HCT116 (cell line): ENCODE data around the gene SAA1.

Experiments used
- CBX3 ChIP-seq: IDR thresholded peaks from 2 replicates; pipeline ENCODE4 v1.6.1; 2012; ENCODE audit warnings: low read depth
- CEBPB ChIP-seq: IDR thresholded peaks from 2 replicates; pipeline ENCODE4 v1.6.1; 2012; ENCODE audit warnings: low read depth
- EGR1 ChIP-seq: IDR thresholded peaks from 2 replicates; pipeline ENCODE4 v1.6.1; 2012; ENCODE audit warnings: low read depth
- EZH2 ChIP-seq: fragments of 200-600 bp; sonication (generic); IDR thresholded peaks from 2 replicates; pipeline ENCODE4 v1.6.1; 2017; ENCODE audit warnings: antibody characterized with exemption, mixed run types
- JUND ChIP-seq: IDR thresholded peaks from 2 replicates; pipeline ENCODE4 v1.6.1; 2012
- POLR2A ChIP-seq: IDR thresholded peaks from 2 replicates; pipeline ENCODE4 v1.7.0; 2011; ENCODE audit warnings: borderline replicate concordance; ENCODE audit not compliant: insufficient read depth, insufficient read length; ENCODE audit errors: extremely low read depth
- POLR2AphosphoS5 ChIP-seq: IDR thresholded peaks from 2 replicates; pipeline ENCODE4 v1.6.1; 2011; ENCODE audit warnings: mild to moderate bottlenecking, low read depth, low read length, moderate library complexity
- TF ChIP-seq, protein P1 (sequence below), 3 experiments: fragments of 200-600 bp in 1 of 3; sonication (generic) in 1 of 3; IDR thresholded peaks in 2 of 3; conservative IDR thresholded peaks in 1 of 3; 2 replicates each; pipeline ENCODE4 v1.5.1; 2012 to 2017; ENCODE audit warnings: low read depth in 2 of 3, low read length in 2 of 3, antibody characterized with exemption in 1 of 3, borderline replicate concordance in 1 of 3, control low read depth in 1 of 3, mild to moderate bottlenecking in 1 of 3, mixed read lengths in 1 of 3, mixed run types in 1 of 3, moderate library complexity in 1 of 3; ENCODE audit not compliant: insufficient read depth in 1 of 3
- TF ChIP-seq, protein P2 (sequence below): IDR thresholded peaks from 2 replicates; pipeline ENCODE4 v1.6.1; 2011; ENCODE audit warnings: mild to moderate bottlenecking, low read length, moderate library complexity; ENCODE audit not compliant: insufficient replicate concordance; ENCODE audit errors: extremely low read depth

- TF ChIP-seq POLR2AphosphoS5 (no peak), POLR2A (no peak), EGR1 (no peak), CEBPB (no peak), CBX3 (no peak), JUND (no peak), EZH2 (no peak)
- TF ChIP-seq, protein P1, sequence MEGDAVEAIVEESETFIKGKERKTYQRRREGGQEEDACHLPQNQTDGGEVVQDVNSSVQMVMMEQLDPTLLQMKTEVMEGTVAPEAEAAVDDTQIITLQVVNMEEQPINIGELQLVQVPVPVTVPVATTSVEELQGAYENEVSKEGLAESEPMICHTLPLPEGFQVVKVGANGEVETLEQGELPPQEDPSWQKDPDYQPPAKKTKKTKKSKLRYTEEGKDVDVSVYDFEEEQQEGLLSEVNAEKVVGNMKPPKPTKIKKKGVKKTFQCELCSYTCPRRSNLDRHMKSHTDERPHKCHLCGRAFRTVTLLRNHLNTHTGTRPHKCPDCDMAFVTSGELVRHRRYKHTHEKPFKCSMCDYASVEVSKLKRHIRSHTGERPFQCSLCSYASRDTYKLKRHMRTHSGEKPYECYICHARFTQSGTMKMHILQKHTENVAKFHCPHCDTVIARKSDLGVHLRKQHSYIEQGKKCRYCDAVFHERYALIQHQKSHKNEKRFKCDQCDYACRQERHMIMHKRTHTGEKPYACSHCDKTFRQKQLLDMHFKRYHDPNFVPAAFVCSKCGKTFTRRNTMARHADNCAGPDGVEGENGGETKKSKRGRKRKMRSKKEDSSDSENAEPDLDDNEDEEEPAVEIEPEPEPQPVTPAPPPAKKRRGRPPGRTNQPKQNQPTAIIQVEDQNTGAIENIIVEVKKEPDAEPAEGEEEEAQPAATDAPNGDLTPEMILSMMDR (IDR thresholded peaks at IDR 0.05 in 2 of 3, conservative IDR thresholded peaks at IDR 0.05 in 1 of 3; ENCODE audit: borderline replicate concordance in 1 of 3, insufficient read depth in 1 of 3, low read depth in 2 of 3, low read length in 2 of 3), result no peak
- TF ChIP-seq, protein P2, sequence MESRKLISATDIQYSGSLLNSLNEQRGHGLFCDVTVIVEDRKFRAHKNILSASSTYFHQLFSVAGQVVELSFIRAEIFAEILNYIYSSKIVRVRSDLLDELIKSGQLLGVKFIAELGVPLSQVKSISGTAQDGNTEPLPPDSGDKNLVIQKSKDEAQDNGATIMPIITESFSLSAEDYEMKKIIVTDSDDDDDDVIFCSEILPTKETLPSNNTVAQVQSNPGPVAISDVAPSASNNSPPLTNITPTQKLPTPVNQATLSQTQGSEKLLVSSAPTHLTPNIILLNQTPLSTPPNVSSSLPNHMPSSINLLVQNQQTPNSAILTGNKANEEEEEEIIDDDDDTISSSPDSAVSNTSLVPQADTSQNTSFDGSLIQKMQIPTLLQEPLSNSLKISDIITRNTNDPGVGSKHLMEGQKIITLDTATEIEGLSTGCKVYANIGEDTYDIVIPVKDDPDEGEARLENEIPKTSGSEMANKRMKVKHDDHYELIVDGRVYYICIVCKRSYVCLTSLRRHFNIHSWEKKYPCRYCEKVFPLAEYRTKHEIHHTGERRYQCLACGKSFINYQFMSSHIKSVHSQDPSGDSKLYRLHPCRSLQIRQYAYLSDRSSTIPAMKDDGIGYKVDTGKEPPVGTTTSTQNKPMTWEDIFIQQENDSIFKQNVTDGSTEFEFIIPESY, result no peak
These were observed 51.5 kb downstream of the SAA1 start for GRCh38 chr11:18317551-18317950.
